GM12891 (cell line): ENCODE measurements around the gene RFX6.

Experiments
- PAX5 ChIP-seq: IDR thresholded peaks from 2 replicates; pipeline ENCODE4 v1.6.1; 2011; ENCODE audit warnings: low read length, moderate library complexity, mild to moderate bottlenecking; ENCODE audit not compliant: insufficient read depth, severe bottlenecking
- POLR2A ChIP-seq: IDR thresholded peaks from 2 replicates; pipeline ENCODE4 v1.6.1; 2011; ENCODE audit warnings: low read depth, low read length, control low read depth
- POLR2AphosphoS5 ChIP-seq: IDR thresholded peaks from 2 replicates; pipeline ENCODE4 v1.6.1; 2011; ENCODE audit warnings: low read depth, low read length, control low read depth

DNA sequence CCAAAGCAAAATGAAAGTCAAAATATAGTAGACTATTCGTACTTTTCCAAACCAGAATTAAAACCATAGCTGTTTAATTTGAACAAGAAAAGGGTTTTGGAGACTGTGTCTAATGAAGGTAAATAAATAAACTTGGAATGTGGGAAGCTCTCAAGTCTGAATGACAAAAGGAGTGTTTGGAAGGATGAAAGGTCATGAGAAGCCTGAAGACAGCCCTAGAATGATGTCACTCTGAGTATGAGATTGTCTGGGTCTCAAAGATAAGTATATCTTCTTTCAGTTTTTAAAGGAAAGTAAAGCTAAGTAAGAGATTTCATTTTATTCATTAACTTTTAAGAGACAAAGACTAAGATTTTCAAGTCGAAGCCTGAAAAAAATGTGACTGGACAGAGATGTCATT lies 72.9 kb downstream of the RFX6 start:
- TF ChIP-seq PAX5 (no peak), POLR2A (no peak), POLR2AphosphoS5 (no peak)
